ENCODE data around the gene DLL1. TPM values are rescaled to one million over a fixed set of nuclear protein-coding genes. Genes with fewer than 3 reads are reported as not detected.

Gene DLL1
- total and polyA plus RNA-seq, 12 donors, result 0.75 to 13.3 (median 7.7) TPM

DNA sequence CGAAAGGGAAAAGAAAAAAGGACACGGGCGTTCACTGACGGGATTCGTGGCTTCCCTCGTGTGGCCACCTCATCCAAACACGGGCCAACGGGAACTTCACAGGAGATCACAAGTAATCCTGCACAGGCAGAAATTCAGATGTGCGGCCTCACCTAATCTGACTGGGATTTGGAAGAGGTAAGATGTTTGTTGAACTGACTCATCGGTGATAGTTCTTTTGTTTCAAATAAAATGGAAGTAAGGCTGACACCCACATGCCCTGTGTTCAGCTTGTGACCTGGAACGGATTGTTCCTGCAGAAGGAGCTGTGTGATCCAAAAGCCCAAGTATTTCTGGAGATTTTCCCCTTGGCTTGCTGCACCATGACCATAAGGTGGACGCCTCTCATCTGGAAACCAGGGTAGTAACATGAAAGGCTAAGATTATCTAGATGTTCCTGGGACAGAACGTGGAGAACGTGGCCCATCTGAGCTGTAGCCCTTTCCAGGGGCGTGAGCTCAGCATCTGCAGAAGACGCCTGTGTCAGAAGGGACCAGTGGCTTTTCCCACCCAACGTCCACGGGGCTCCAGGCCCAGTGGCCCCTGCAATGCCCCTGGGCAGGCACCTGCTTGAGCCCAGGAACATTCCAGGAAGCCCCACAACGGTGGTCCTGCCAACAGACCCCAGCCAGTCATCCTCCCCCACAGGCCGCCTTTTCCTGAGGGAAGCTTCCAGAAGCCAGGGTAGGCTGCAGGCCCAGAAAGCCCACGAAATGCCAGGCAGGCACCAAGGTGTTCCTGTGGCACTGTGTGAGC lies 39.7 kb downstream of the DLL1 start:
- Histone ChIP-seq H3K36me3 (replicated peaks in 1 of 2) (no peaks in the 10 kb centered on the region), H3K4me3 (no peak overlapping the region), H3K4me1 (replicated peaks in 1 of 2) (no peaks in the 10 kb centered on the region), H3K27me3 (no peaks in the 10 kb centered on the region), H3K27ac (no peak overlapping the region), H3K9me3 (replicated peaks in 1 of 3) (no peaks in the 10 kb centered on the region)
- intact Hi-C loops (cut with DNase I), result no loop called here
- DNase-seq, result no peak
- WGBS, 4 donors, result 82 to 96% (median 89%) methylated on average over 11 to 21 of the region's 21 CpGs
- no peak for TF ChIP-seq POLR2A (IDR thresholded peaks at IDR 0.05)
- TF ChIP-seq, protein P1, sequence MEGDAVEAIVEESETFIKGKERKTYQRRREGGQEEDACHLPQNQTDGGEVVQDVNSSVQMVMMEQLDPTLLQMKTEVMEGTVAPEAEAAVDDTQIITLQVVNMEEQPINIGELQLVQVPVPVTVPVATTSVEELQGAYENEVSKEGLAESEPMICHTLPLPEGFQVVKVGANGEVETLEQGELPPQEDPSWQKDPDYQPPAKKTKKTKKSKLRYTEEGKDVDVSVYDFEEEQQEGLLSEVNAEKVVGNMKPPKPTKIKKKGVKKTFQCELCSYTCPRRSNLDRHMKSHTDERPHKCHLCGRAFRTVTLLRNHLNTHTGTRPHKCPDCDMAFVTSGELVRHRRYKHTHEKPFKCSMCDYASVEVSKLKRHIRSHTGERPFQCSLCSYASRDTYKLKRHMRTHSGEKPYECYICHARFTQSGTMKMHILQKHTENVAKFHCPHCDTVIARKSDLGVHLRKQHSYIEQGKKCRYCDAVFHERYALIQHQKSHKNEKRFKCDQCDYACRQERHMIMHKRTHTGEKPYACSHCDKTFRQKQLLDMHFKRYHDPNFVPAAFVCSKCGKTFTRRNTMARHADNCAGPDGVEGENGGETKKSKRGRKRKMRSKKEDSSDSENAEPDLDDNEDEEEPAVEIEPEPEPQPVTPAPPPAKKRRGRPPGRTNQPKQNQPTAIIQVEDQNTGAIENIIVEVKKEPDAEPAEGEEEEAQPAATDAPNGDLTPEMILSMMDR (IDR thresholded peaks at IDR 0.05), result no peak

DNA sequence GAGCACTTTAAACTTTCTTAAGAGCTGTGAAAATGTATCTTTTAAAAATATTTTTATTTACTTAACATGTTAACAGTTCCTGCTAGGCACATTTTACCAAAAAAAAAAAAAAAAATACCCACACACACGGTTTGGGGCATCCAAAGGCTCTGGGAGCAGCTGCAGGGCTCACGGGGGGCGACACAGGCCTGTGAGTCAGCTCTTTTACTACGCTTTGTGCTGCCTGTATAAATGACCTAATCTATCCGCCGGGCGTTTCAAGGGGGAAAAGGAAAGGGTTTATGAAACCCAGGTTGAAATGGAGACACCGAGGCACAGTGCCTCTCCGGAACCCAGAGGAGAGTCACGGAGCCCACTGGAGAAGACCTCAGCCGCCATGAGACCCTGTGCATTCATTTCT lies 40.4 kb downstream of the DLL1 start:
- WGBS, 4 donors, result 78 to 85% (median 79%) methylated on average over 11 of the region's 11 CpGs
- no peak for DNase-seq
- Histone ChIP-seq H3K27me3 (no peaks in the 10 kb centered on the region), H3K4me1 (replicated peaks in 1 of 2) (no peaks in the 10 kb centered on the region), H3K4me3 (no peak overlapping the region), H3K9me3 (replicated peaks in 1 of 3) (no peaks in the 10 kb centered on the region), H3K27ac (no peak overlapping the region), H3K36me3 (replicated peaks in 1 of 2) (no peaks in the 10 kb centered on the region)
- TF ChIP-seq, protein P1 (IDR thresholded peaks at IDR 0.05), result no peak
- TF ChIP-seq POLR2A (IDR thresholded peaks at IDR 0.05), result no peak
- intact Hi-C loops (cut with DNase I), result no loop called here

DNA sequence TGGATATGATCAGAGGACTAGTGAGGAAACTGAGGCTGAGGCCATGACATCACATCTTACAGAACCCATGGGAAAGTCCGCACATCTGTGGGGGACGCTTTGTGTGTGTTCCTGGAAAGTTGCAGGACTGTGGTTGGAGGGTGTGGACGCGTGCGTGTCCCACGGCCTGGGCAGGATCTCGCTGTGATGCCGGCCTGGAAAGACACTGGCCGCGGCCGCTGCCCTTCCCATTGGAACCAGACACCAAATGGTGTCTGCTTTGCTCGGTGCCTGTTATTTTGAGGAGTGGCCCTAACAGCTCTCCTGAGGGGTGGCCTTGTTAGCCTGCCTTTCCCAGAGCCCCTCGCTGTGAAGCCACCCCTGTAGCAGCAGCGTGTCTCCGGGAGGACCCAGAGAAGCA lies 41.1 kb downstream of the DLL1 start:
- H3K36me3 ChIP-seq (replicated peaks in 1 of 2), result no peaks in the 10 kb centered on the region
- H3K27ac ChIP-seq, result no peak overlapping the region
- 84 to 93% (median 91%) methylated on average over 15 of the region's 15 CpGs for WGBS, 4 donors
- no peak overlapping the region for H3K4me3 ChIP-seq
- DNase-seq, result no peak
- intact Hi-C loops (cut with DNase I), result no loop called here
- TF ChIP-seq, protein P1 (IDR thresholded peaks at IDR 0.05), result no peak
- TF ChIP-seq POLR2A (IDR thresholded peaks at IDR 0.05), result no peak
- H3K27me3 ChIP-seq, result no peaks in the 10 kb centered on the region
- H3K4me1 ChIP-seq (replicated peaks in 1 of 2), result no peaks in the 10 kb centered on the region
- H3K9me3 ChIP-seq (replicated peaks in 1 of 3), result no peaks in the 10 kb centered on the region

DNA sequence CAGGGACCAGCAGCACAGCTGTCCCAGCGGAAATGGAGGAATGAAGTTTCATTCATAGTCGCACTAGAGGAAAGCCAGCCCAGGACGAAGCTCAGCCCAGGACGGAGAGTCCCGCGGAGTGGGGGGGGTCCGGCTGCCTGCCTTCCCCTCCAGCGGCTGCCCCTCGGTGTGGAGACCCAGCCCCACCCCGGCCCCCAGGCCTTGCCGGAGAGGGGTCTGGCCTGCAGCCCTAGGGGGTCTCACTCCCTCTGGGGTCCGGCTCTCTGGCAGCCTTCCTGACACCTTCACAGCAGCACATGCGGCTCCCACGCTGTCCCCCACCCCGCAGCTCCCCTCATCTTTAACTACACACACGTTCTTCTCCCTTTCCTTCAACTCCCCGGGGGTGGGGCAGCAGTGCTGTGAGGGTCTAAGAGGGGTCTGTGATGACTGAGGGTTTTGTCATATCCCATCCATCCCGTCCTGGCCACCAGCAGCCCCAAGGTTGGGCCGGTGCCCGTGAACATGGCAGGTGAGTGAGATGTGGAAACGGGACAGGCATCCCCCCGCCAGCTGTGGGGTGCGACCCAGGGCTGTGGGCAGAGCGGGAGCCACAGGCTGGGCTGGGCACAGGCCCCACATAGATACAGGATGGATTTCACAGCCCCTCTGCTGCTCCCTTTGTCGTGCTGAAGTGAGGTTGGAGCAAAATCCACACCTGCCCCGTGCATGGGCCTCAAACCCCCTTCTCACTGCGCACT lies 41.8 kb downstream of the DLL1 start:
- no peak overlapping the region for H3K4me3 ChIP-seq

More for the DNA sequence above, 41.8 kb downstream of the DLL1 start:
- DNase-seq, result no peak
- Histone ChIP-seq H3K4me1 (replicated peaks in 1 of 2) (no peaks in the 10 kb centered on the region), H3K27me3 (no peaks in the 10 kb centered on the region), H3K27ac (no peak overlapping the region), H3K9me3 (replicated peaks in 1 of 3) (no peaks in the 10 kb centered on the region), H3K36me3 (replicated peaks in 1 of 2) (no peaks in the 10 kb centered on the region)
- WGBS, 4 donors, result 77 to 88% (median 79%) methylated on average over 17 to 27 of the region's 27 CpGs
- TF ChIP-seq POLR2A (IDR thresholded peaks at IDR 0.05), result no peak
- TF ChIP-seq, protein P1 (IDR thresholded peaks at IDR 0.05), result no peak
- intact Hi-C loops (cut with DNase I), result no loop called here
